Measurements from ENCODE around the gene TALDO1. TPM values are rescaled to one million over a fixed set of nuclear protein-coding genes. Genes with fewer than 3 reads are reported as not detected.
A peak's percentile ranks its signal among the peaks of the same experiment; 100 is the strongest.

Gene TALDO1
- total RNA-seq, 1 experiment from 2014 or later: 268 TPM

GRCh38 chr11:706957-707816 is 40.1 kb upstream of the TALDO1 start:
- H2AK5ac ChIP-seq (ENCODE audit: insufficient read length, low read length): no peak overlapping the region
- no peak overlapping the region for H2BK5ac ChIP-seq (ENCODE audit: insufficient read length, low read length)
- H3K9me3 ChIP-seq (ENCODE audit: control insufficient read depth, low read depth, low read length): no peaks in the 10 kb centered on the region
- H2BK20ac ChIP-seq (ENCODE audit: low read depth, low read length, poor library complexity, severe bottlenecking): no peak overlapping the region
- H3K18ac ChIP-seq (ENCODE audit: insufficient read length, low read depth, low read length): no peak overlapping the region
- H2BK12ac ChIP-seq (ENCODE audit: insufficient read length, low read depth, low read length): no peak overlapping the region
- no peak overlapping the region for H3K56ac ChIP-seq (ENCODE audit: insufficient read length, low read depth, low read length)
- peaks cover 3% of the 10 kb centered on the region for H3K23me2 ChIP-seq (ENCODE audit: insufficient read length, low read depth, low read length, poor library complexity, severe bottlenecking)
- H3K27ac ChIP-seq (ENCODE audit: insufficient read length, low read depth, low read length): no peak overlapping the region
- peak; percentile 78 for DNase-seq
- Mint-ChIP-seq H3K4me1 (peaks cover 15 to 33% of the 10 kb centered on the region in 2 experiments), H3K27me3 (ENCODE audit: low read depth) (no peaks in the 10 kb centered on the region), H3K9me3 (no peaks in the 10 kb centered on the region), H3K36me3 (ENCODE audit: insufficient read depth in 1 of 3, low read depth in 3 of 3) (peaks cover 0 to 6% (median 0%) of the 10 kb centered on the region in 3 experiments; a peak in 1 of 7 replicates), H3K4me3 (peak overlapping the region; percentile 48 to 71; a peak in 4 of 5 replicates), H3K27ac (peak overlapping the region in 2 of 3 experiments; percentile 27 to 68; a peak in 1 of 7 replicates)
- no peak overlapping the region for H3K14ac ChIP-seq (ENCODE audit: insufficient read depth, low read length)
- H4K91ac ChIP-seq (ENCODE audit: insufficient read length, low read depth, low read length): no peak overlapping the region
- no peak overlapping the region for H3T11ph ChIP-seq (ENCODE audit: low read length)
- H3K79me2 ChIP-seq (ENCODE audit: insufficient read depth, low read length): no peaks in the 10 kb centered on the region
- H3K23ac ChIP-seq (ENCODE audit: insufficient read length, low read depth, low read length): no peak overlapping the region
- H3K4me1 ChIP-seq (ENCODE audit: insufficient read depth, low read length): peaks cover 5% of the 10 kb centered on the region; the same call in 1 of the 2 replicates
- no peaks in the 10 kb centered on the region for H4K20me1 ChIP-seq (ENCODE audit: control insufficient read depth, insufficient read depth, insufficient read length)
- no peak overlapping the region for H3K9ac ChIP-seq (ENCODE audit: extremely low read depth, insufficient read length, low read length)
- no peak overlapping the region for H3K4ac ChIP-seq (ENCODE audit: low read depth, low read length)
- no peaks in the 10 kb centered on the region for H3K79me1 ChIP-seq (ENCODE audit: insufficient read depth, low read depth, low read length, poor library complexity, severe bottlenecking)
- peak; percentile 62; the same call in 2 of the 3 replicates for TF ChIP-seq CTCF (conservative IDR thresholded peaks at IDR 0.05)
- H2BK15ac ChIP-seq (ENCODE audit: low read depth, low read length): no peak overlapping the region
- H2BK120ac ChIP-seq (ENCODE audit: low read depth, low read length, poor library complexity, severe bottlenecking): no peak overlapping the region
- H3K27me3 ChIP-seq (ENCODE audit: insufficient read depth, low read length): no peaks in the 10 kb centered on the region
- H3K4me2 ChIP-seq (ENCODE audit: insufficient read depth, insufficient read length, low read length): peak overlapping the region; percentile 33
- H4K8ac ChIP-seq (replicated peaks; ENCODE audit: insufficient read length, low read depth, low read length): no peak overlapping the region
- WGBS (ENCODE audit: extremely low coverage, insufficient read length, low lambda C conversion rate): no CpG with 5 or more reads among the region's 30 CpGs
- H2AFZ ChIP-seq (ENCODE audit: low read length): no peak overlapping the region
- no peak overlapping the region for H4K5ac ChIP-seq (ENCODE audit: insufficient read length, low read depth, low read length)

Data from H9 (cell line).